Neural progenitor cell (in vitro differentiated cells): ENCODE data around the gene PPP1CB. TPM values are rescaled to one million over a fixed set of nuclear protein-coding genes. Genes with fewer than 3 reads are reported as not detected.

Experiments used
- DNase-seq: peaks from one replicate; pipeline ENCODE4 v3.0.0-alpha.2; 2016; ENCODE audit warnings: low spot score
- H2AFZ ChIP-seq: fragments of 200-600 bp; sonication (generic); replicated peaks from 2 replicates; pipeline ENCODE4 v1.6.1; 2016; ENCODE audit warnings: antibody characterized with exemption
- H3F3A ChIP-seq: fragments of 200-600 bp; sonication (generic); 2 replicates; pipeline ENCODE4 v1.6.1; 2016; ENCODE audit warnings: antibody characterized with exemption, low read depth
- H3K27ac ChIP-seq: fragments of 200-600 bp; sonication (generic); 2 replicates; pipeline ENCODE4 v1.5.1; 2016; ENCODE audit warnings: mild to moderate bottlenecking
- H3K27me3 ChIP-seq: fragments of 200-600 bp; sonication (generic); 2 replicates; pipeline ENCODE4 v1.6.1; 2016; ENCODE audit warnings: mild to moderate bottlenecking, moderate library complexity
- H3K36me3 ChIP-seq: fragments of 200-600 bp; sonication (generic); 2 replicates; pipeline ENCODE4 v1.5.1; 2016
- H3K4me1 ChIP-seq: fragments of 200-600 bp; sonication (generic); 2 replicates; pipeline ENCODE4 v1.6.1; 2016; ENCODE audit warnings: mixed run types
- H3K4me2 ChIP-seq: fragments of 200-600 bp; sonication (generic); 2 replicates; pipeline ENCODE4 v1.6.1; 2016
- H3K4me3 ChIP-seq: fragments of 200-600 bp; sonication (generic); 2 replicates; pipeline ENCODE4 v1.5.1; 2016
- H3K79me2 ChIP-seq: fragments of 200-600 bp; sonication (generic); 2 replicates; pipeline ENCODE4 v1.6.1; 2016; ENCODE audit warnings: low read depth
- H3K9ac ChIP-seq: fragments of 200-600 bp; sonication (generic); 2 replicates; pipeline ENCODE4 v1.6.1; 2016
- H3K9me3 ChIP-seq: fragments of 200-600 bp; sonication (generic); 2 replicates; pipeline ENCODE4 v1.5.1; 2016; ENCODE audit warnings: low read depth
- H4K20me1 ChIP-seq: fragments of 200-600 bp; sonication (generic); 2 replicates; pipeline ENCODE4 v1.6.1; 2016; ENCODE audit warnings: low read depth
- H3K27ac Mint-ChIP-seq: 3 replicates; pipeline ENCODE4 v1.8.0; 2021; ENCODE audit warnings: mixed read lengths
- H3K27me3 Mint-ChIP-seq: 2 replicates; pipeline ENCODE4 v1.8.0; 2022; ENCODE audit warnings: low read depth, mild to moderate bottlenecking, inconsistent platforms, moderate library complexity, mixed read lengths; ENCODE audit not compliant: insufficient read depth
- H3K36me3 Mint-ChIP-seq: 3 replicates; pipeline ENCODE4 v1.8.0; 2021; ENCODE audit warnings: mixed read lengths
- H3K4me1 Mint-ChIP-seq: 3 replicates; pipeline ENCODE4 v1.8.0; 2021; ENCODE audit warnings: mixed read lengths
- H3K4me3 Mint-ChIP-seq: 3 replicates; pipeline ENCODE4 v1.8.0; 2021; ENCODE audit warnings: mild to moderate bottlenecking, moderate library complexity, mixed read lengths
- H3K9me3 Mint-ChIP-seq: 3 replicates; pipeline ENCODE4 v1.8.0; 2020; ENCODE audit warnings: mixed read lengths
- EZH2 ChIP-seq: fragments of 200-600 bp; sonication (generic); IDR thresholded peaks from 2 replicates; pipeline ENCODE4 v1.6.1; 2017; ENCODE audit warnings: antibody characterized with exemption, mild to moderate bottlenecking, moderate library complexity
- EZH2phosphoT487 ChIP-seq: fragments of 200-600 bp; sonication (generic); IDR thresholded peaks from 2 replicates; pipeline ENCODE4 v1.6.1; 2017; ENCODE audit warnings: antibody characterized with exemption
- total RNA-seq: library from RNA; depleted of rRNA; stranded (reverse); fragments of >200 nt; gene quantifications from 2 replicates; pipeline ENCODE4 v1.2.3, GENCODE V29; 2015; ENCODE audit warnings: low replicate concordance
- TF ChIP-seq, protein P1 (sequence below): fragments of 200-600 bp; sonication (generic); IDR thresholded peaks from 2 replicates; pipeline ENCODE4 v1.5.1; 2017; ENCODE audit warnings: antibody characterized with exemption, mild to moderate bottlenecking

PPP1CB gene
- total RNA-seq, 1 donor from 2014 or later = 244 TPM

DNA sequence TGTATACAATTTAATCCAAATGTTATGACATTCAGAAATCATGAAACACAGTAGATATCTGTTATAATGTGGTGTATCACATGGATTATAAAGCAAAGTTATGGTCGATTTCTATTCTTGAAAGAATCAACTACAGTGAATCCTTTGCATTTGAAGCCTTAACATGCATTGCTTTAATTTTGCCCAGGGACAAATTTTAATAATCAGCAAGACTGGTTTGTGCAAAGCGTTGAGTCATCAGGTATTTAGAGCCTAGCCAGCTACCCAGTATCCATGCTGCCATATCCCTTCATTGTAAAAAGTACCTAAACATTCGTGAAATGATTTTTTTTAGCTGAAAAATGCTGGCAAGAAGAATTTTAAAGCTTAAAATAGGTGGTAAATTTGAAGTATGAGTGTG is 50.1 kb downstream of the PPP1CB start:
- H3K36me3 ChIP-seq = peaks cover 33% of the 10 kb centered on the region

DNA sequence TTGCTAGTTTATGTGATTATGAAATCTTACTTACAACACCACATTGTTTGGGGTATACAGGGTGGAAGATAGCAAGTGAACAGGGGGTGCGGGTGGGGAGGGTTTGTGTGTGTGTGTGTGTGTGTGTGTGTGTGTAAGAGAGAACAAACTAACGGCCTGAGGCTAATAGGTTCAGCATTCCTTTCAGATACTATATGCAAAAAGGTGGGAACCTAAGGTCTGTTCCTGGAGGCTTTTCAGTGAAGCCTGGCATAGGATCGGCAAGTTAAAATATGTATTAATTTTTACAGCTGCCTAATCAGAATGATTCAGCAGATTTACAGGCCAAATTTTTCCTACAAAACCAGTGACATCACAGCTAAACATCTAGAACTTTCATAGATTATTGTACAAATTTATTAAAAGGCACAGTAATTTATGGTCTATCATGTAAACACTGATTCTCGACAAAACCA is 51.4 kb downstream of the PPP1CB start:
- no peak overlapping the region for H3K4me2 ChIP-seq
- Mint-ChIP-seq H3K9me3 (no peaks in the 10 kb centered on the region), H3K27me3 (peaks cover 5% of the 10 kb centered on the region), H3K27ac (no peak overlapping the region), H3K4me3 (no peak overlapping the region), H3K36me3 (peaks cover 31% of the 10 kb centered on the region), H3K4me1 (no peaks in the 10 kb centered on the region)
- H3K79me2 ChIP-seq = no peaks in the 10 kb centered on the region
- no peak for TF ChIP-seq EZH2
- TF ChIP-seq, protein P1, sequence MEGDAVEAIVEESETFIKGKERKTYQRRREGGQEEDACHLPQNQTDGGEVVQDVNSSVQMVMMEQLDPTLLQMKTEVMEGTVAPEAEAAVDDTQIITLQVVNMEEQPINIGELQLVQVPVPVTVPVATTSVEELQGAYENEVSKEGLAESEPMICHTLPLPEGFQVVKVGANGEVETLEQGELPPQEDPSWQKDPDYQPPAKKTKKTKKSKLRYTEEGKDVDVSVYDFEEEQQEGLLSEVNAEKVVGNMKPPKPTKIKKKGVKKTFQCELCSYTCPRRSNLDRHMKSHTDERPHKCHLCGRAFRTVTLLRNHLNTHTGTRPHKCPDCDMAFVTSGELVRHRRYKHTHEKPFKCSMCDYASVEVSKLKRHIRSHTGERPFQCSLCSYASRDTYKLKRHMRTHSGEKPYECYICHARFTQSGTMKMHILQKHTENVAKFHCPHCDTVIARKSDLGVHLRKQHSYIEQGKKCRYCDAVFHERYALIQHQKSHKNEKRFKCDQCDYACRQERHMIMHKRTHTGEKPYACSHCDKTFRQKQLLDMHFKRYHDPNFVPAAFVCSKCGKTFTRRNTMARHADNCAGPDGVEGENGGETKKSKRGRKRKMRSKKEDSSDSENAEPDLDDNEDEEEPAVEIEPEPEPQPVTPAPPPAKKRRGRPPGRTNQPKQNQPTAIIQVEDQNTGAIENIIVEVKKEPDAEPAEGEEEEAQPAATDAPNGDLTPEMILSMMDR = no peak
- no peak for TF ChIP-seq EZH2phosphoT487
- H3K9ac ChIP-seq = no peak overlapping the region
- no peak overlapping the region for H2AFZ ChIP-seq
- H3K27ac ChIP-seq = no peak overlapping the region
- peaks cover 4% of the 10 kb centered on the region for H3F3A ChIP-seq
- no peak overlapping the region for H3K4me3 ChIP-seq
- H3K4me1 ChIP-seq = no peaks in the 10 kb centered on the region
- DNase-seq = no peak
- H3K27me3 ChIP-seq = no peaks in the 10 kb centered on the region
- peaks cover 29% of the 10 kb centered on the region for H3K36me3 ChIP-seq
- no peaks in the 10 kb centered on the region for H3K9me3 ChIP-seq
- H4K20me1 ChIP-seq = peaks cover 7% of the 10 kb centered on the region

More for the DNA sequence above, 50.1 kb downstream of the PPP1CB start:
- Mint-ChIP-seq H3K27ac (no peak overlapping the region), H3K36me3 (peaks cover 39% of the 10 kb centered on the region), H3K4me3 (no peak overlapping the region), H3K27me3 (peaks cover 5% of the 10 kb centered on the region), H3K4me1 (no peaks in the 10 kb centered on the region), H3K9me3 (peaks cover 8% of the 10 kb centered on the region)
- no peak for DNase-seq
- Histone ChIP-seq H3K9me3 (no peaks in the 10 kb centered on the region), H2AFZ (no peak overlapping the region), H3K27me3 (no peaks in the 10 kb centered on the region), H3K79me2 (peaks cover 5% of the 10 kb centered on the region), H3K4me3 (no peak overlapping the region), H3K4me2 (no peak overlapping the region), H3K4me1 (no peaks in the 10 kb centered on the region), H3F3A (no peaks in the 10 kb centered on the region), H3K27ac (no peak overlapping the region), H4K20me1 (peaks cover 12% of the 10 kb centered on the region), H3K9ac (no peak overlapping the region)
- TF ChIP-seq, protein P1 = no peak
- TF ChIP-seq EZH2phosphoT487 = no peak
- TF ChIP-seq EZH2 = no peak

DNA sequence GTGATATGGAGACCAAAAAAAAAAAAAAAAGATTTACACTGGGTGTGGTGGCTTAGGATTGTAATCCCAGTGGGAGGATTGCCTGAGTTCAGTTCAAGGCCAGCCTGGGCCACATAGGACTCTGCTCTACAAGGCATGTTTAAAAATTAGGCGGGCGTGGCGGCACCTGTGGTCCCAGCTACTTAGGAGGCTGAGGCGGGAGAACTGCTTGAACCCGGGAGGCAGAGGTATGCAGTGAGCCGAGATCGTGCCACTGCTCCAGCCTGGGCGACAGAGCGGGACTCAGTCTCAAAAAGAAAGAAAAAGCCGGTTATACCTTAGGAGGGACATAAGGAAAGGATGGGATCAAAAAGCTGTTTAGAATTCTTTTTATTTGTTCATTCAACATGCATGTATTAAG is 58.3 kb downstream of the PPP1CB start:
- Histone ChIP-seq H3K36me3 (no peaks in the 10 kb centered on the region), H3K79me2 (no peaks in the 10 kb centered on the region), H3F3A (peaks cover 28% of the 10 kb centered on the region), H4K20me1 (no peaks in the 10 kb centered on the region), H3K27me3 (peaks cover 30% of the 10 kb centered on the region), H2AFZ (no peak overlapping the region), H3K4me1 (peaks cover 4% of the 10 kb centered on the region), H3K4me3 (peak overlapping the region; percentile 47), H3K9ac (no peak overlapping the region), H3K27ac (no peak overlapping the region), H3K4me2 (peak overlapping the region; percentile 74), H3K9me3 (no peaks in the 10 kb centered on the region)
- Mint-ChIP-seq H3K36me3 (peaks cover 12% of the 10 kb centered on the region), H3K4me3 (peak overlapping the region; percentile 80), H3K9me3 (peaks cover 2% of the 10 kb centered on the region), H3K27me3 (peaks cover 5% of the 10 kb centered on the region), H3K4me1 (peaks cover 10% of the 10 kb centered on the region), H3K27ac (peak overlapping the region; percentile 74)
- DNase-seq = no peak
- TF ChIP-seq EZH2phosphoT487 (no peak), EZH2 (no peak)
- TF ChIP-seq, protein P1 = no peak
